GM12875 (cell line): ENCODE results near the gene OR10K2.
"Not testable (repeated sequence)": the region's sequence is repeated elsewhere in the genome, so short reads cannot be mapped to it uniquely, and the experiment has no call there.

ENCODE experiments used
- H3K4me3 ChIP-seq: one replicate; pipeline ENCODE4 v1.5.1; 2011; ENCODE audit warnings: low read depth, low read length, control low read depth
- TF ChIP-seq, protein P1 (sequence below): IDR thresholded peaks from 2 replicates; pipeline ENCODE4 v1.5.1; 2011; ENCODE audit warnings: low read depth, mild to moderate bottlenecking, control low read depth, inconsistent platforms, low read length, moderate library complexity, borderline replicate concordance; ENCODE audit not compliant: insufficient read depth

OR10K2 gene

DNA sequence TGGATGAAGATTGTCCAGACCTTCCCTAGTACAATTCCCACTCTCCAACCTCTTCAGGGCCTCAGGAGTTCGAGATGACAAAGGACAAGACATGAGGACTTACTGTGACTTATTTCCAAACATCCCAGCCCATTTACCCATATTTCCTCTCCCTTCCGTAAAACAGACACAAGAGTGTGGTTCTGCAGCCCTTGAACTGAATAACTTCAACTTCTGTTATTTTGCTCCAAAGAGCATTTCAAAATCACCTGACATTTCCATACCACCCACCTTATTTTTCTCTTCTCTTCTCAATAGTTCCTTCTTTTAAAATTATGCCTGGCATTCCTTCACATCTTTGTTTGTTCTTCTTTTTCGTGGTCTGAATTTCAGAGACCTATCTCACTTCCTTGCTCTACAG is 8.7 kb upstream of the OR10K2 start:
- TF ChIP-seq, protein P1, sequence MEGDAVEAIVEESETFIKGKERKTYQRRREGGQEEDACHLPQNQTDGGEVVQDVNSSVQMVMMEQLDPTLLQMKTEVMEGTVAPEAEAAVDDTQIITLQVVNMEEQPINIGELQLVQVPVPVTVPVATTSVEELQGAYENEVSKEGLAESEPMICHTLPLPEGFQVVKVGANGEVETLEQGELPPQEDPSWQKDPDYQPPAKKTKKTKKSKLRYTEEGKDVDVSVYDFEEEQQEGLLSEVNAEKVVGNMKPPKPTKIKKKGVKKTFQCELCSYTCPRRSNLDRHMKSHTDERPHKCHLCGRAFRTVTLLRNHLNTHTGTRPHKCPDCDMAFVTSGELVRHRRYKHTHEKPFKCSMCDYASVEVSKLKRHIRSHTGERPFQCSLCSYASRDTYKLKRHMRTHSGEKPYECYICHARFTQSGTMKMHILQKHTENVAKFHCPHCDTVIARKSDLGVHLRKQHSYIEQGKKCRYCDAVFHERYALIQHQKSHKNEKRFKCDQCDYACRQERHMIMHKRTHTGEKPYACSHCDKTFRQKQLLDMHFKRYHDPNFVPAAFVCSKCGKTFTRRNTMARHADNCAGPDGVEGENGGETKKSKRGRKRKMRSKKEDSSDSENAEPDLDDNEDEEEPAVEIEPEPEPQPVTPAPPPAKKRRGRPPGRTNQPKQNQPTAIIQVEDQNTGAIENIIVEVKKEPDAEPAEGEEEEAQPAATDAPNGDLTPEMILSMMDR = no peak
- no peak overlapping the region for H3K4me3 ChIP-seq

- H3K4me3 ChIP-seq = not testable (repeated sequence)
These were observed 4.1 kb upstream of the OR10K2 start for GRCh38 chr1:158430163-158430562.

DNA sequence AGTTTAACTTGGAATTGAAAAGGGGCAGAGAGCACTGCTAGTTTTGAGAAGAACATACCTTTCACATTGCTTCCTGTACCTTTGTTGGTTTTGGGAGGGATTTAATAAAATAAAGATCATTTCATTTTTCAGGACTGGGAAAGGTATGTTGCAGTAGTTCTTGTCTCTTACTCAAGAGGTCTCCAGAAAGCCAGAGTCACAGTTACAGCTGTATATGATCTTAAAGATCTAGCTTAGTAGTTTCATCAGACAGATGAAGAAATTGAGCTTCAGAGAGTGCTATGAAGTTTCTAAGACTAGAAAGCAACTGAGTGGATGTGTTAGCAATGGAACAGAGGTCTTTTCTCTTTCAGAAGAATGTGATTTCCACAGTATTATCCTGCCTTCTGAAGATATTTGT is 1.0 kb downstream of the OR10K2 start:
- TF ChIP-seq, protein P1 = no peak
- no peak overlapping the region for H3K4me3 ChIP-seq

GRCh38 chr1:158422212-158422611 is 3.8 kb downstream of the OR10K2 start:
- H3K4me3 ChIP-seq = no peak overlapping the region
- TF ChIP-seq, protein P1 = no peak

GRCh38 chr1:158417586-158417985 is 8.5 kb downstream of the OR10K2 start:
- no peak overlapping the region for H3K4me3 ChIP-seq
- TF ChIP-seq, protein P1 = no peak

DNA sequence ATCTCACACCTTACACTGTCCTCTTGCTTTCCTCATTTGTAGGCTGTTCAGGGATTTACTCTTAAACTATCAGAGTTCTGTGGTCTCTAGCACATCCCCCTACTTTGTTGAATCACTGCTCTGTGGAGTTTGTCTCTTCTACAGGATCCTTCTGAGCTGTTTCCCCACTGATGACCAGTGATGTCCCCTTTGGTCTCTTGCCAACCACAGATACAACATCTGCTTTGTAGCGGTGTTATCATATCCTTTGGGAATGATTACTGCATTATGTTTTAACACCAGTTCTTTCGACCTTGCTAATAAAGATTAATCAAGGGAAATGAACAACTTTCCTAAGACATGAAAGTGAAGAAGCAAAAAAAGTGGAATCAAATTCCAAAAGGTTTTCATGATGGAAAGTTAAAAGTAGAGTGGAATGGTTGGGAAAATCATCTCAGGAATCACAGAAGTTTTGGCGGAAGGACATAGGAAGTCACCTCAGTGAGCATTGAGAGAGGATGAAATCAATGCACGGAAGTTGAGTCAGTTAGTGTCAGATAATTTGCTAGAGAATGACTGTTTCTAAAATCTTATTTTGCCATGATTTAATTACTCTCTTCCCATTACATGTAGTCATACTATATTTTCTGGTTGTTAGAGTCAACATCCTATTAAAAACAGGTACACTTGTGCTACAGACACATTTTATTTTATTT is 11.2 kb downstream of the OR10K2 start:
- TF ChIP-seq, protein P1 = no peak
- no peak overlapping the region for H3K4me3 ChIP-seq

DNA sequence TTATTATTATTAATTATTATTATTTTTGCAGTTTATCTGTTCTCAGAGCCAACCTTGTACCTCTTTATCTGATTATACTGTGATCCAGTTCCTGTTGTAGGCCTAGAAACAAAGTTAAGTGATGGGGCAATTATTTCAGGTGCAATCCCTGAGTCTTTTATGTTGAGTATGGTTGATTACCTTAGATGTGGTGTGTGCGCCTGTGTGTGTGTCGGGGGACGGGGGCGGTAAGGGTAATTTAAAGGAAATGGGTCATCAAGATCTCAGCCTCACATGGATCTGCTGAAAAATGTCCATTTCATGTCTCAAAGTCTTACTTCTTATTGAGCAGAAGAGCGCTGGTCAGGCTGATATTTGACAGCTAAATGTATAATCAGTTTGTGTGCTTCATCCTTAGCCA is 18.9 kb downstream of the OR10K2 start:
- no peak overlapping the region for H3K4me3 ChIP-seq
- TF ChIP-seq, protein P1 = no peak
